Right lobe of liver (tissue), 6 donors: ENCODE data around the gene CFAP77. TPM values are rescaled to one million over a fixed set of nuclear protein-coding genes. Genes with fewer than 3 reads are reported as not detected.

Experiments used
- ATAC-seq, 4 donors: fragments of 200-7000 bp; cut with Tn5 transposase; one replicate each; pipeline ENCODE4 v1.9.1; 2020; ENCODE audit warnings: mild to moderate bottlenecking in 4 of 4, moderate library complexity in 4 of 4
- DNase-seq, 3 donors: peaks; one replicate each; pipeline ENCODE4 v3.0.0-alpha.2; 2020
- H3K27ac ChIP-seq, 3 donors: fragments of 200-600 bp; one replicate each; pipeline ENCODE4 v1.8.0; 2022
- H3K27me3 ChIP-seq, 2 donors: fragments of 200-600 bp; one replicate each; pipeline ENCODE4 v1.8.0; 2022
- H3K36me3 ChIP-seq, 4 donors: fragments of 200-600 bp; sonication (generic) in 1 of 4; one replicate each; pipeline versions ENCODE4 v1.5.1 to v1.8.0; 2017 to 2022; ENCODE audit warnings: control low read depth in 1 of 4
- H3K4me1 ChIP-seq, 4 donors: fragments of 200-600 bp; sonication (generic) in 1 of 4; one replicate each; pipeline versions ENCODE4 v1.5.1 to v1.8.0; 2017 to 2022; ENCODE audit warnings: control low read depth in 1 of 4
- H3K4me3 ChIP-seq, 3 donors: fragments of 200-600 bp; one replicate each; pipeline ENCODE4 v1.8.0; 2022
- H3K9me3 ChIP-seq, 4 donors: fragments of 200-600 bp; sonication (generic) in 1 of 4; one replicate each; pipeline versions ENCODE4 v1.5.1 to v1.8.0; 2017 to 2022; ENCODE audit warnings: control low read depth in 1 of 4
- POLR2A ChIP-seq: fragments of 450-650 bp; IDR thresholded peaks from one replicate; pipeline ENCODE4 v1.6.1; 2017; ENCODE audit warnings: antibody characterized with exemption, mild to moderate bottlenecking
- WGBS: methylation state at CpG from one replicate; pipeline ENCODE4 v1.1.6; 2018; ENCODE audit warnings: low coverage, low lambda C conversion rate; ENCODE audit not compliant: insufficient coverage; ENCODE audit errors: missing lambda C conversion rate; 5-methylcytosine and 5-hydroxymethylcytosine counted together
- intact Hi-C, 2 donors: fragments of 100-400 bp; cut with DNase I; formaldehyde crosslinking; loops; one replicate each; pipeline versions ENCODE4 v1.11.2 to v1.14.1; 2022
- total RNA-seq, 6 experiments: library from RNA; depleted of rRNA in 2 of 6; stranded (reverse); fragments of >200 nt in 2 of 6; fragmentation: NEBNext Ultra II Directional in 3 of 6; extraction: Animal tissue kit (Norgen Biotek cat#: 25700) in 3 of 6; gene quantifications; one replicate each; pipeline versions ENCODE4 v1.1.0 to v1.2.4, GENCODE V29; 2016 to 2023
- TF ChIP-seq, protein P1 (sequence below), 4 donors: fragments of 200-600 bp in 3 of 4; fragments of 450-650 bp in 1 of 4; IDR thresholded peaks; one replicate each; pipeline versions ENCODE4 v1.5.1 to v1.8.0; 2016 to 2022; ENCODE audit warnings: antibody characterized with exemption in 4 of 4, mild to moderate bottlenecking in 2 of 4
- donor health status: DM: no; HTN: yes; CAD: no.
- donor health status: DM: no; HTN: no; CAD: no.
- donor health status: DM: no; HTN: no; CAD: no.
- donor health status: DM: no; HTN: yes; CAD: no.
- donor health status: DM: no; HTN: yes; CAD: no.

The CFAP77 gene
- total RNA-seq, 6 experiments from 2014 or later = not detected

DNA sequence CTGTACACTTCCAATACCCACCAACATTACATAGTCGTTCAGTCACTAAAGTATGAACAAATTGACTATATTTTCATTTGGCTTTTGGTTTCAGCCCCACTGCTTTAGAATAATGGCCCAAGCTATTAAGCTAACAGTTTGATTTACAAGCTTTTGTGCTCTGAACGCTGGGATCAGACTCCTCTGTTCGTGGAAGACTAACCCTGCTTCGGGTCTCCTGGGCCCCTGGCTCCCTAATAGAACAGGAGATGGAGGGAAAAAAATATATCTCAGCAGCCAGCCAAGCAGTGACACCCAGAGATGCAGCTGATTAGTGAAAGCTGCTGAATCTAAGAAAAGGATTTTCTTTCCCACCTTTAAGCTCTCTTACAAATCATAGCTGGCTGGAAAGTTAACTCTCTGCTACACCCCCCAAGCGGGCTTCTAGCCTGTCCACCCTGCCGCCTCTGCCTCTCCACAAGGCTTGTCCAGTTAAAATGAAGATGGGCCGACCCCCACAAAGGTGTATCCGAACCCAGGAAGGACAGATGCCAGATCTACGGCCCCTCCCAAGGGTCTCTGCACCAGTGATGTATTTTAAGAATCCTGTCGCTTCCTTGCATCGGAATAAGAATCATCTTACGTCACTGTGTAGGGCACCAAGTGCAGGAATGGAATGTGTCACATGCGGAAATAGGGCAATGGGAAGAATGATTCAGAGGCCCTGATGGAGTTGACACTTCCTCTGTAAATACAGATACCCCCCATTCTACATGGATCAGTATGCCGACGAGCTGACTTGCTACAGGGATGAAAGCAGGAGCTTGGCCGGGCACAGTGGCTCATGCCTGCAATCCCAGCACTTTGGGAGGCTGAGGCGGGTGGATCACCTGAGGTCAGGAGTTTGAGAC lies 139.0 kb downstream of the CFAP77 start:
- H3K4me3 ChIP-seq = no peak overlapping the region
- ATAC-seq = no peak
- no peaks in the 10 kb centered on the region for H3K4me1 ChIP-seq
- DNase-seq = no peak
- intact Hi-C loops = no loop called here
- H3K9me3 ChIP-seq = no peaks in the 10 kb centered on the region
- no peak overlapping the region for H3K27ac ChIP-seq
- WGBS = 59% methylated on average over 17 of the region's 17 CpGs
- no peak for TF ChIP-seq POLR2A
- TF ChIP-seq, protein P1, sequence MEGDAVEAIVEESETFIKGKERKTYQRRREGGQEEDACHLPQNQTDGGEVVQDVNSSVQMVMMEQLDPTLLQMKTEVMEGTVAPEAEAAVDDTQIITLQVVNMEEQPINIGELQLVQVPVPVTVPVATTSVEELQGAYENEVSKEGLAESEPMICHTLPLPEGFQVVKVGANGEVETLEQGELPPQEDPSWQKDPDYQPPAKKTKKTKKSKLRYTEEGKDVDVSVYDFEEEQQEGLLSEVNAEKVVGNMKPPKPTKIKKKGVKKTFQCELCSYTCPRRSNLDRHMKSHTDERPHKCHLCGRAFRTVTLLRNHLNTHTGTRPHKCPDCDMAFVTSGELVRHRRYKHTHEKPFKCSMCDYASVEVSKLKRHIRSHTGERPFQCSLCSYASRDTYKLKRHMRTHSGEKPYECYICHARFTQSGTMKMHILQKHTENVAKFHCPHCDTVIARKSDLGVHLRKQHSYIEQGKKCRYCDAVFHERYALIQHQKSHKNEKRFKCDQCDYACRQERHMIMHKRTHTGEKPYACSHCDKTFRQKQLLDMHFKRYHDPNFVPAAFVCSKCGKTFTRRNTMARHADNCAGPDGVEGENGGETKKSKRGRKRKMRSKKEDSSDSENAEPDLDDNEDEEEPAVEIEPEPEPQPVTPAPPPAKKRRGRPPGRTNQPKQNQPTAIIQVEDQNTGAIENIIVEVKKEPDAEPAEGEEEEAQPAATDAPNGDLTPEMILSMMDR (IDR thresholded peaks at IDR 0.05) = no peak
- H3K36me3 ChIP-seq = no peaks in the 10 kb centered on the region
- no peaks in the 10 kb centered on the region for H3K27me3 ChIP-seq

DNA sequence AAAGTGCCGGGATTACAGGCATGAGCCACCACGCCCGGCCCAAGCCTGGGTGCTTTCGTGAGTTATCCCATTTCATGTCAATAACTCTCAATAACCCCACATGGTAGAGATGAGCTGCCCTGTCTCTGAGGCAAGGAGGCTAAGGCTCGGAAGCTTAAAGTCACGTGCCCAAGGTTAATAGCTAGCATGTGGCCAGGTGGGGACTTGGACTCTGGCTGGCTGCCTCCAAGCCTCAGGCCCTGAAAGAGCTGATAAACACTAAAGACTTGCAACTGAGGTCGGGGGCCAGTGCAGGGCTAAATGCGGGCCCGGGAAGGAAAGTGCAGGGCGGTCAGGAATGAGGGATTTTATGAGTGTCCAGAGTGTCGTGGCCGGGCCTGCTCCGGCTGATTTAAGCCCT lies 141.5 kb downstream of the CFAP77 start:
- Histone ChIP-seq H3K4me3 (no peak overlapping the region), H3K4me1 (no peaks in the 10 kb centered on the region), H3K27ac (no peak overlapping the region), H3K36me3 (no peaks in the 10 kb centered on the region), H3K27me3 (no peaks in the 10 kb centered on the region), H3K9me3 (no peaks in the 10 kb centered on the region)
- intact Hi-C loops = no loop called here
- DNase-seq (peak in 1 of 3 donors; percentile 11), ATAC-seq (no peak)
- WGBS = 77% methylated on average over 12 of the region's 13 CpGs
- no peak for TF ChIP-seq POLR2A
- TF ChIP-seq, protein P1 (IDR thresholded peaks at IDR 0.05) = no peak

DNA sequence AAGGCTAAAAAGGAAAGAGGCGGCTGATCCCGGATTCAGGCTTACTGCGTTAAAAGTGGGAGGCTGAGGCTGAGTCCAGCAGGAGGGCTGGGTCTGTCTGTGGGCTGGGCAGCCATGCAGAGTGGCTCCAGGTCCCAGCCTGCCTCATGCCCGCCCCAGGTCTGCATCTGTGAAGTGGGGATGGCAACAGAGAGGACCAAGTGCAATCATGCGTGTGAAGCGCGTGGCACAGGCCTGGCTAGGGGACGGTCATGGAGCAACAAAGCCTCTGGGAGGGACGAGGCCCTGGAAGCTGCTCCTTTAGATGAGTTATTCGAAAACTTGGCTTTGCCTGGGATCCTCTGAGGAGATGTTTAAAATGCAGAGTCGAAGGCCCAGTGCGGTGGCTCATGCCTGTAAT lies 142.0 kb downstream of the CFAP77 start:
- Histone ChIP-seq H3K36me3 (no peaks in the 10 kb centered on the region), H3K4me3 (no peak overlapping the region), H3K9me3 (no peaks in the 10 kb centered on the region), H3K27ac (no peak overlapping the region), H3K4me1 (no peaks in the 10 kb centered on the region), H3K27me3 (no peaks in the 10 kb centered on the region)
- WGBS = 88% methylated on average over 5 of the region's 12 CpGs
- no peak for TF ChIP-seq POLR2A
- TF ChIP-seq, protein P1 (IDR thresholded peaks at IDR 0.05) = no peak
- ATAC-seq (no peak), DNase-seq (peak in 1 of 3 donors; percentile 40)
- intact Hi-C loops = no loop called here

DNA sequence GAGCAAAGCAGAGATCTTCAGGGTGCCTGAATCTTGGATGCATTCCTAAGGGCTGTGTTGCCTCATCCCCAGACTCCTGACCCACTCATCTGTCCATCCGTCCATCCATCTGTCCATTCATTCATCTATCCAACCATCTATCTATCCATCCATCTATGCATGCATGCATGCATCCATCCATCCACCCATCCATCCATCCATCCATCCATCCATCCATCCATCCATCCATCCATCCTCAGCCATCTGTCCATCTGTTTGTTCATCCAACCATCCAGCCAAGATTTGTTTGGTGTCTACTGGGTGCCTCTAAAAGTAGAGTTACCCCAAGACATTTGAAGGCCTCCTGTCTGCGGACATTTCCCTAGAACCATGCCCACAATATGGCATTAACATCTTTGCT lies 144.7 kb downstream of the CFAP77 start:
- intact Hi-C loops = no loop called here
- DNase-seq (no peak), ATAC-seq (no peak)
- Histone ChIP-seq H3K27me3 (no peaks in the 10 kb centered on the region), H3K4me3 (no peak overlapping the region), H3K9me3 (no peaks in the 10 kb centered on the region), H3K4me1 (no peaks in the 10 kb centered on the region), H3K27ac (no peak overlapping the region), H3K36me3 (no peaks in the 10 kb centered on the region)
- TF ChIP-seq, protein P1 (IDR thresholded peaks at IDR 0.05) = no peak
- no peak for TF ChIP-seq POLR2A
- WGBS = 58% methylated on average over 2 of the region's 2 CpGs
